Measurements from ENCODE around the gene RIIAD1.
"Not testable (repeated sequence)": the region's sequence is repeated elsewhere in the genome, so short reads cannot be mapped to it uniquely, and the experiment has no call there.

The RIIAD1 gene

DNA sequence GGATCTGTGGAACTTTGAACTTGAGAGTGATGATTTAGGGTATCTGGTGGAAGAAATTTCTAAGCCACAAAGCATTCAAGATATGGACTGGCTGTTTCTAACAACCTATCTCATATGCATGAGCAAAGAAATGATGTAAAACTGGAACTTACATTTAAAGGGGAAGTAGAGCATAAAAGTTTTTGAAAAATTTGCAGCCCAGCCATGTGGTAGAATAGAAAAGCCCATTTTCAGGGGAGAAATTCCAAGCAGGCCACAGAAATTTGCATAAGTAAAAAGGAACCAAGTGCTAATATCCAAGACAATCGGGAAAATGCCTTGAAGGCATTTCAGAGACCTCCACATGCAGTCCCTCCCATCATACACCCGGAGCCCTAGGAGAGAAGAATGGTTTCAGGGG, 15.7 kb downstream of the RIIAD1 start:
- DNase-seq, result no peak

DNA sequence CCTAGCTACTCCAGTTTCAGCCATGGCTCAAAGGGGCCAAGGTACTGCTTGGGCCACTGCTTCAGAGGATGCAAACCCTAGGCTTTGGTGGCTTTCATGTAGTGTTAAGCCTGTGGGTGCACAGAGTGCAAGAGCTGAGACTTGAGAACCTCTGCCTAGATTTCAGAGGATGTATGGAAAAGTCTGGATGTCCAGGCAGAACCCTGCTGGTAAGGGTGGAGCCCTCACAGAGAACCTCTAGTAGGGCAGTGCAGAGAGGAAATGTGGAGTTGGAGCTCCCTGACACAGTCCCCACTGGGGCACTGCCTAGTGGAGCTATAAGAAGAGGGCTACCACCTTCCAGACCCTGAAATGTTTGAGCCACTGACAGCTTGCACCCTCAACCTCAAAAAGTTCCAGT, 16.2 kb downstream of the RIIAD1 start:
- DNase-seq, result no peak

- DNase-seq, result no peak
Observed at GRCh38 chr1:151739590-151740355, 18.5 kb downstream of the RIIAD1 start.

DNA sequence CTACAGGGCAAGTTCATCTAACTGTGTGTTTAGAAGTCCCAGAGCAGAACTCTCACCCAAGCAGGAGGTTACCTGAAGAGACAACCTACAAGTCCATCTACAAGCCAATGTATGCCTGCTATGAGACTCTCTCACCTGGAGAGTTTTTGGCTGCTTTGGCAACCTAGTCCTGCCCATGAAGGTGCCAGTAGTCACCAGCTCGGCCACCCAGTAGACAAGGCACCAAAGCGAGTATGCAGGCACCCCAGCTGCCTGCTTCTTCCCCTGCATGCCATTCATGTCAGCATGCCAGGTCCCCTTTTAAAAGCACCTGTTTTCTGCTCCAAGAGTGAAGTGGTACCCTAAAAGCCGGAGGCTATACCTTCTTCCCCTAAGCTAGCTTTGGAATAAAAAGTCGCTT, 20.2 kb downstream of the RIIAD1 start:
- DNase-seq, result no peak

- DNase-seq, result no peak
Observed at GRCh38 chr1:151756291-151756690, 35.0 kb downstream of the RIIAD1 start.

DNA sequence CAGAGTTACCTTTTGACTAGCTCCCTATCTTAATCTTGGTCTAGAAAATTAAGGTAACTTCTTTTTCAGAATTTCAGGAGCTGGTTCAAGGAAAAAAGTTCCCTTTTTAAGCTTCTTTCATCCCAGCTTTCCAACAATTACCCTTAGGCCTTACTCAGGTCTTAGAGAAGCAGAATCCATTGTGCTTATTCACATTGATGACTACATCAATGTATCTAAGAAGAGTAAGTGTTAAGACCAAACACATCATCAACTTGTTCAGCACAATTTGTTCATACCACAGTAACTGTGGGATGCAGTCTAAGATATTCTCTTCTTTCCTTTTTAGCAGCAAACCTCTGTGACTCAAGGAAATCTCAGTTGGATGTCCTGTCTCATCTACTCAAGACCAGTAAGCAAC, 37.9 kb downstream of the RIIAD1 start:
- DNase-seq, result no peak

GRCh38 chr1:151760597-151761385, 39.5 kb downstream of the RIIAD1 start:
- DNase-seq, result no peak

DNA sequence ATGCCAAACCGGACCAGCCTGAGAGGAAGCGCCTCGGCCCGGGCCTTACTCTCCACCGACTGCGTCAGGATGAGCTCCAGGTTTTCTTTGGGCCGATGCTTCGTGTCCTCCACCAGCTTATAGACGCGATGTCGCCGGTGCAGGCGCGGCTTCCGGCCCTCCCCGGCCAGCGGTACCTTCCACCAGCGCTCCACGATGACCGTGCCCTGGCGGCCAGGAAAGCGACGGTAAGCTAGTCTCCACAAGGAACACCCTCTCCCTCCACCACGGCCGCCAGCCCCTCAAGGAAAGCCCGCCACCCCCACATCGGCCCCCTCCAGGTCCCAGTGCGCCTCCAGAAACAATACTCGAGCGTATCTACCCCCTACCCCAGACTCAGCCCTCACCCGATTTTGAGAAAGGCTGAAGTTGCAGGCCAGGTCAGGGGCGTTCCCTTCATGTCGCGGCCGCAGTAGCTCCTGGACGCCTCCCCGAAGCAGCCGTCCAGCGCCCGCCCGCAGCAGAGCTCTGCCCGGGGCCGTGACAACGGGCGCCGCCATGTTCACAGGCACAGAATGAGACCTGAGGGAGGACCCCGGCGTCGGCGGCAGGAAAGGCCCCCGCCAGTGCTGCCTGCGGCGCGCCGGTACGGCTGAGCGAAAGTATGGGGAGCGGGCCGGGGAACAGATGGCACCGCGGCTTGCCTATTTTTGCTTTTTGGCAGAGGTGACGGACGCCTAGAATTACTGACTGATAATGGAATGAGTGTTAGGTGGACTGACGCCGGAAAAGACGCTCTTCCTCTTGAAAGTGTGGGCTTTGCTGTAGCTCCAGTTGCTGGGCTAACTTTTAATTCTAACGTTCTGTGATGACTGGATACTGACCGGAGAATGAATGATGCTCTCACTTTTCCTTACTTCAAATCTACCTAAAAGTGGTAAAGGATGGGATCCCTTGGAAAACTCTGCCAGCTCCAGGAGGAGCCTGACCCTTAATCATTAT, 41.9 kb downstream of the RIIAD1 start, which contains the start of gene MRPL9:
Gene MRPL9 (minus strand): TSS at position 556 of the 981 bp plus-strand sequence. CDS start 17 bp downstream, at position 539.
- DNase-seq, result peak; percentile 67

DNA sequence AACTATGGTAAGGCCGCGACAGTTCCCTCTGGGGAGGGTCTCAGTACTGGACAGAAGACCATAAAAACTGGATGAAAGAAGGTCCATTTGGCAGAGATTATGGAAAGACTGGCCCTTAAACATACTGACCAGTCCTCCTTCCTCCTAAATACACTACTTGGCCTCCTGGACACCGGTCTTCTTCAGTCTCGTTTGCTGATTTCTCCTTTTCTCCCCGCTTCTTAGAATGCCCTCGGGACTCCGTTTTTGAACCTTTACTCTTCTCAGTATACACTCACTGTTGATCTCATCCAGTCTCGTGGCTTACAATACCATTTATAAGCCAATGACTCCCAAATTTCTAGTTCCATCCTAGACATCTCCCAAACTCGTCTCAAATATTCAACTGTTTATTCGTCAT, 42.7 kb downstream of the RIIAD1 start:
- no peak for DNase-seq

DNA sequence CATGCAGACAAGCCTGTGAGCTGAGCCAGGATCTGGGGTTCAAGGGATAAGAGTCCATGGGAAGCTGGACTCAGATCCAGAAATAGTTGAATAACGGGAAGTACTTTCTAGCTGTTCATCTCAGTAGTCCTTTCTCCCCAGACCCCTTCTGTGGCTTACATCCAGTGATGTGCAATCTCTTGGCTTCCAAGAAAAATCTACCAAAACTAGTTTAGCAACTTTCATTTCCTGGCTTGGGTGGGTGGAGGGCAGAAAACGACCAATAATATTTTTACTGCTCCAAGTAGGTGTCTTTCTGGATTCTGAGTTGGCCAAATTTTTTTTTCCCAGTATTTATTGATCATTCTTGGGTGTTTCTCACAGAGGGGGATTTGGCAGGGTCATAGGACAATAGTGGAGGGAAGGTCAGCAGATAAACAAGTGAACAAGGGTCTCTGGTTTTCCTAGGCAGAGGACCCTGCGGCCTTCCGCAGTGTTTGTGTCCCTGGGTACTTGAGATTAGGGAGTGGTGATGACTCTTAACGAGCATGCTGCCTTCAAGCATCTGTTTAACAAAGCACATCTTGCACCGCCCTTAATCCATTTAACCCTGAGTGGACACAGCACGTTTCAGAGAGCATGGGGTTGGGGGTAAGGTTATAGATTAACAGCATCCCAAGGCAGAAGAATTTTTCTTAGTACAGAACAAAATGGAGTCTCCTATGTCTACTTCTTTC, 47.2 kb downstream of the RIIAD1 start:
- DNase-seq, result not testable (repeated sequence)

DNA sequence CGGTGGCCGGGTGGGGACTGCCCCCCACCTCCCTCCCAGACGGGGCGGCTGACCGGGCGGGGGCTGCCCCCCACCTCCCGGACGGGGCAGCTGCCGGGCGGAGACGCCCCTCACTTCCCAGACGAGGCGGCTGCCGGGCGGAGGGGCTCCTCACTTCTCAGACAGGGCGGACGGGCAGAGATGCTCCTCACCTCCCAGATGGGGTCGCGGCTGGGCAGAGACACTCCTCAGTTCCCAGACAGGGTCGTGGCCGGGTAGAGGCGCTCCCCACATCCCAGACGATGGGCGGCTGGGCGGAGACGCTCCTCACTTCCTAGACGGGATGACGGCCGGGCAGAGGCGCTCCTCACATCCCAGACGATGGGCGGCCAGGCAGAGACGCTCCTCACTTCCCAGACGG, 47.9 kb downstream of the RIIAD1 start:
- DNase-seq, result not testable (repeated sequence)

DNA sequence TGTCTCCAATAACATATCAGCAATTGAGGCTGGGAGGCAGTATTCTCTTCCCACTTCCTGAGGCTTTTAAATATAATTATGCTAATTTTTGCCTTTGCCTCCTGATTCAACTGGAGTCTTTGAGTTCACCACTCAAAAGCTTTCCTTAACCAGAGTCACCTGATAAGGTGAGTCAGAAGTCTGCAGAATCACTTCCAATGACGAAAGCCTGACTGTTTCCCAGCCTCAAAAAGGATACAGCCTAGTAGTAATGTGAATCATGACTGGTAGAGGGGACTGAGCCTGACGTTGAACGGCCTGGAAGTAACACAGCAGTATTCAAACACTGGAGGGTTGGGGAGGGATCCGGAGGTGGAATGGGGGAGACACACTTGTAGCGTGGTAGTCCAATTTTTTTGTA, 52.4 kb downstream of the RIIAD1 start:
- no peak for DNase-seq

GRCh38 chr1:151774256-151774922, 53.1 kb downstream of the RIIAD1 start:
- no peak for DNase-seq

- no peak for DNase-seq
Observed at GRCh38 chr1:151775894-151776664, 54.8 kb downstream of the RIIAD1 start.

- DNase-seq, result no peak
Observed at GRCh38 chr1:151776665-151777062, 55.3 kb downstream of the RIIAD1 start.

- no peak for DNase-seq
Observed at GRCh38 chr1:151777317-151777716, 56.0 kb downstream of the RIIAD1 start.

All from NK-92 treated with Interleukin-12 subunit alpha and Interleukin-12 subunit beta, amount 100 ng/mL, for 24 hours (cell line).